Testis (tissue), 3 donors: ENCODE data around the gene ZNF655. TPM values are rescaled to one million over a fixed set of nuclear protein-coding genes. Genes with fewer than 3 reads are reported as not detected.

Experiments
- DNase-seq: peaks from one replicate; pipeline ENCODE4 v3.0.0-alpha.2; 2019
- H3K27ac ChIP-seq, 2 donors: fragments of 200-600 bp; sonication (generic); one replicate each; pipeline ENCODE4 v1.5.1; 2019
- H3K27me3 ChIP-seq: fragments of 200-600 bp; sonication (generic); one replicate; pipeline ENCODE4 v1.5.1; 2019
- H3K36me3 ChIP-seq: fragments of 200-600 bp; sonication (generic); one replicate; pipeline ENCODE4 v1.5.1; 2017; ENCODE audit warnings: low read depth; ENCODE audit errors: missing control alignments
- H3K4me1 ChIP-seq: fragments of 200-600 bp; sonication (generic); one replicate; pipeline ENCODE4 v1.5.1; 2019
- H3K4me3 ChIP-seq, 2 donors: fragments of 200-600 bp; sonication (generic); one replicate each; pipeline ENCODE4 v1.5.1; 2017 to 2019
- H3K9me3 ChIP-seq: fragments of 200-600 bp; sonication (generic); one replicate; pipeline ENCODE4 v1.5.1; 2017
- CTCF ChIP-seq, 3 experiments: fragments of 450-650 bp in 2 of 3; fragments of 200-600 bp in 1 of 3; sonication (generic) in 1 of 3; IDR thresholded peaks; one replicate each; pipeline ENCODE4 v1.5.1; 2016 to 2019; ENCODE audit warnings: antibody characterized with exemption in 3 of 3, mild to moderate bottlenecking in 2 of 3, moderate library complexity in 1 of 3
- POLR2A ChIP-seq: fragments of 450-650 bp; IDR thresholded peaks from one replicate; pipeline ENCODE4 v1.6.1; 2017; ENCODE audit warnings: antibody characterized with exemption, mild to moderate bottlenecking, moderate library complexity
- whole genome bisulfite sequencing, 2 donors: methylation state at CpG; one replicate each; pipeline ENCODE4 v1.1.5; 2018; 5-methylcytosine and 5-hydroxymethylcytosine counted together
- intact Hi-C: fragments of 100-400 bp; cut with DNase I; formaldehyde crosslinking; loops from one replicate; pipeline ENCODE4 v1.15.1; 2023; ENCODE audit warnings: low total_unique reads
- polyA plus RNA-seq: library from polyadenylated mRNA; stranded (reverse); fragments of 350-450 nt; fragmentation: Illumina TruSeq; extraction: RNeasy Lipid Tissue Mini Kit (QIAGEN cat#74804); gene quantifications from one replicate; pipeline ENCODE4 v1.2.3, GENCODE V29; 2014; ENCODE audit warnings: low read depth, low replicate concordance; ENCODE audit not compliant: insufficient read depth
- total RNA-seq, 2 donors: library from RNA; depleted of rRNA; stranded (reverse); fragments of >200 nt; gene quantifications; one replicate each; pipeline ENCODE4 v1.2.3, GENCODE V29; 2016

ZNF655 gene
- total and polyA plus RNA-seq, 3 donors from 2014 or later = 45.9 to 149 (median 120) TPM

DNA sequence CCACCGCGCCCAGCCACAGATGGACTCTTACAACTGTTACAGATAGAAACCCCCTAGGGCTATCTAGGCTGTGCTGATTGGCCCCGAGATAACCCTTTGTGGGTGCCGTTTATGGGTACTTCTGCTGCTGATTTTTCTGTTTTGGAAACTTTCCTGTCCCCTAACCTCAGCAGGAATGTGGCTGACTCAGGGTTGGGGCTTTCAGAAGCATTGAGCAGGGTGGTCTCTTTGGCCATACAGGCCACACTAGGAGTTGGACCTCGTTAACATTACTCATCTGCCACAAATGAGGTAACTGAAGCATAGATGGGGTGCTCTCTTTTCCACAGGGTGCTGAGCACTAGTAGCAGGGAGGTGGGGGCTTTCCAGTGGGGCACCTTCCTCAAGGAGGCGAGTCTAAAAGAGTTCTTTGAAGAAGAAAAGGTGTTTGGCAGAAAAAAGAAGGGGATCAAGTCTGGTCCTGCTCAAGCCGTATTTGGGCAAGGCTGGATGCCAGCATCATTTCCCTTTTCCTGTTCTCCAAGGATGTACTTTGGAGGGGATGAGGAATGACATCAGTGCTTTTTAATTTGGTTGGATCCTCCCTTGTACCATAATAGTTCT lies 64.8 kb downstream of the ZNF655 start:
- H3K27me3 ChIP-seq = no peaks in the 10 kb centered on the region
- intact Hi-C loops = no loop called here
- H3K9me3 ChIP-seq = no peaks in the 10 kb centered on the region
- H3K36me3 ChIP-seq = no peaks in the 10 kb centered on the region
- peaks cover 5% of the 10 kb centered on the region for H3K4me1 ChIP-seq
- WGBS, 2 donors = 86 to 88% methylated on average over 7 of the region's 7 CpGs
- TF ChIP-seq POLR2A (no peak), CTCF (IDR thresholded peaks at IDR 0.05) (no peak)
- no peak overlapping the region for H3K4me3 ChIP-seq
- no peak overlapping the region for H3K27ac ChIP-seq
- DNase-seq = no peak

GRCh38 chr7:99623702-99624447 lies 65.4 kb downstream of the ZNF655 start:
- Histone ChIP-seq H3K4me3 (no peak overlapping the region), H3K36me3 (no peaks in the 10 kb centered on the region), H3K27ac (no peak overlapping the region), H3K9me3 (no peaks in the 10 kb centered on the region), H3K4me1 (no peaks in the 10 kb centered on the region), H3K27me3 (no peaks in the 10 kb centered on the region)
- 86 to 92% methylated on average over 8 to 9 of the region's 9 CpGs for WGBS, 2 donors
- intact Hi-C loops = no loop called here
- no peak for DNase-seq
- no peak for TF ChIP-seq CTCF (IDR thresholded peaks at IDR 0.05)

DNA sequence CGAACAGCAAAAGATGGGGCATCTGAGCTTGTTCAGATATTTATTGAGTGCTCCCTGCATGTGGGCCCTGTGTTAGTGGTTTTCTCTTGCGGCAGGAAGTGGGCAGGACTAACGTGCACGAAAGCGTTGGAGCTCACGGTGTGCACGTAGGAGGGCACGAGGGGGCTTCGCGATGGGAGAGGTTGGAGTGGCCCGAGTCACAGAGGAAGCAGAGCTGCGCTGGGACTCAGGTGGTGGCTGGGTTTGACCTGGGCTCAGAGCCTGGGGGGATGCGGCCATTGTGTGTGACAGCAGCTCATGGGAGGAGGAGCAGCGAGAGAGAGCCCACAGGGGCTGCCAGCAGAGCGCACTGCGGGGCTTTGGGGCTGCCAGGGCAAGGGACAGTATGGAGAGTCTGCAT lies 66.0 kb downstream of the ZNF655 start:
- Histone ChIP-seq H3K9me3 (no peaks in the 10 kb centered on the region), H3K4me3 (no peak overlapping the region), H3K4me1 (no peaks in the 10 kb centered on the region), H3K27ac (no peak overlapping the region), H3K36me3 (no peaks in the 10 kb centered on the region), H3K27me3 (no peaks in the 10 kb centered on the region)
- TF ChIP-seq POLR2A (no peak), CTCF (IDR thresholded peaks at IDR 0.05) (no peak)
- 88 to 89% methylated on average over 16 of the region's 16 CpGs for WGBS, 2 donors
- intact Hi-C loops = no loop called here
- DNase-seq = no peak

- intact Hi-C loops = no loop called here
- Histone ChIP-seq H3K9me3 (no peaks in the 10 kb centered on the region), H3K27me3 (no peaks in the 10 kb centered on the region), H3K36me3 (no peaks in the 10 kb centered on the region), H3K27ac (no peak overlapping the region), H3K4me3 (no peak overlapping the region), H3K4me1 (no peaks in the 10 kb centered on the region)
- DNase-seq = no peak
- TF ChIP-seq CTCF (IDR thresholded peaks at IDR 0.05) (no peak), POLR2A (no peak)
- WGBS, 2 donors = 77 to 81% methylated on average over 5 of the region's 5 CpGs
These were observed 66.9 kb downstream of the ZNF655 start for GRCh38 chr7:99625321-99625720.

- H3K36me3 ChIP-seq = no peaks in the 10 kb centered on the region
- WGBS, 2 donors = 91 to 92% methylated on average over 4 of the region's 4 CpGs
- intact Hi-C loops = no loop called here
These were observed 67.5 kb downstream of the ZNF655 start for GRCh38 chr7:99625961-99626360.

More at GRCh38 chr7:99625961-99626360, 67.5 kb downstream of the ZNF655 start:
- Histone ChIP-seq H3K9me3 (no peaks in the 10 kb centered on the region), H3K27ac (no peak overlapping the region), H3K4me1 (no peaks in the 10 kb centered on the region), H3K27me3 (no peaks in the 10 kb centered on the region), H3K4me3 (no peak overlapping the region)
- DNase-seq = no peak
- no peak for TF ChIP-seq CTCF (IDR thresholded peaks at IDR 0.05)
- TF ChIP-seq POLR2A = no peak
